Left hindlimb (tissue), 1 donor: ENCODE measurements around the gene HNRNPH1.

Source experiments
- DNase-seq: peaks from one replicate; pipeline ENCODE4 v3.0.0-alpha.2; 2018

The HNRNPH1 gene

GRCh38 chr5:179601871-179602625 is 21.4 kb downstream of the HNRNPH1 start:
- DNase-seq, result no peak

- no peak for DNase-seq
Measured at GRCh38 chr5:179599973-179600372, 23.5 kb downstream of the HNRNPH1 start.

- DNase-seq, result no peak
Measured at GRCh38 chr5:179599566-179599965, 23.9 kb downstream of the HNRNPH1 start.

GRCh38 chr5:179599100-179599499 is 24.4 kb downstream of the HNRNPH1 start:
- DNase-seq, result no peak

- no peak for DNase-seq
Measured at GRCh38 chr5:179596421-179596820, 27.1 kb downstream of the HNRNPH1 start.

- DNase-seq, result no peak
Measured at GRCh38 chr5:179595916-179596315, 27.6 kb downstream of the HNRNPH1 start.

- DNase-seq, result no peak
Measured at GRCh38 chr5:179588166-179588565, 35.3 kb downstream of the HNRNPH1 start.

- no peak for DNase-seq
Measured at GRCh38 chr5:179585941-179586401, 37.5 kb downstream of the HNRNPH1 start.

GRCh38 chr5:179577286-179577960 is 46.0 kb downstream of the HNRNPH1 start:
- DNase-seq, result no peak

GRCh38 chr5:179572386-179572785 is 51.1 kb downstream of the HNRNPH1 start:
- no peak for DNase-seq

GRCh38 chr5:179568721-179569120 is 54.8 kb downstream of the HNRNPH1 start:
- no peak for DNase-seq

GRCh38 chr5:179564526-179564925 is 58.9 kb downstream of the HNRNPH1 start:
- no peak for DNase-seq
